IMR-90 (cell line): ENCODE measurements around the gene SLC48A1.

ENCODE experiments used
- RAD21 ChIP-seq: IDR thresholded peaks from 2 replicates; pipeline ENCODE4 v1.6.1; 2012; ENCODE audit warnings: low read length, improper control_type of control experiment
- RCOR1 ChIP-seq: IDR thresholded peaks from 2 replicates; pipeline ENCODE4 v1.6.1; 2012; ENCODE audit warnings: mild to moderate bottlenecking, low read length, improper control_type of control experiment; ENCODE audit not compliant: insufficient replicate concordance
- RFX5 ChIP-seq: IDR thresholded peaks from 2 replicates; pipeline ENCODE4 v1.8.0; 2012; ENCODE audit warnings: low read depth, mild to moderate bottlenecking, low read length, moderate library complexity
- TF ChIP-seq, protein P1 (sequence below): conservative IDR thresholded peaks from 2 replicates; pipeline ENCODE4 v1.5.1; 2012; ENCODE audit warnings: mild to moderate bottlenecking, low read depth, low read length, improper control_type of control experiment
- TF ChIP-seq, protein P2 (sequence below): fragments of 150-350 bp; IDR thresholded peaks from 2 replicates; pipeline ENCODE4 v1.6.1; 2017; ENCODE audit warnings: mild to moderate bottlenecking, antibody characterized with exemption, low read length, low read depth

DNA sequence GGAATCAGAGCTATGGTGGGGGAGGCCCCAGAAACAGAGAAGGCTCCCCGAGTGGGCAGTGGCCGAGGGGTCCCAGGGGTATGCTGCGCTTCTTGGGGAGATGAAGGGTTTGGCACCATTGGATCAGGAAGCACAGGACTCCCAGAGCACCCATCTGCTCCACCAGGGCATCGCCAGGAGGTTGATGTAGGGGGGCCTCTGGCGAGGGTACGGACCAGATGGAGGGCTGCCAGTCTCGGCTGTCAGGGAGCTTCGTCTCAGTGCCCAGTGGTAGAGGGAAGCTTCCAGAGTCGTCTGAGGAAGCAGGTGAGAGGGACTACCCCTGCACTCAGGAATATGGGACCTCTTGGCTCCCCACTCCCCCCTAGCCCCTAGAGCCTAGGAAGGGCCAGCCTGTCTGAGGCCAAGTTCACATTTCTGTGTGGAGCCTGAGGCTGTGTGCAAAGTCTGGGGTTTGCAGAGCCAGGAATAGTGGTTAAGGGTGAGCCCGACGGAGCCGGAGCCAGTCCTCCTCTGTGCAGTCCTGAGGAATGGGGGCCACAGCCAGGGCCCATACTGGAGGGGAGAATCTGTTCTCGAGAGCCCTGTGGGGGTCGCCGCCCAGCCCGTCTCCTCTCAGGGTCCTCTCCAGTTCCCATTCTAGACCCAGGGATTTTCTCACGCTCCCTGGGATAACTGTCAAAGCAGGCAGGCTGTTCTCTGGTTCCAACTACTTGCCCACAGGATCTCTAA is 10.2 kb downstream of the SLC48A1 start:
- TF ChIP-seq, protein P1, sequence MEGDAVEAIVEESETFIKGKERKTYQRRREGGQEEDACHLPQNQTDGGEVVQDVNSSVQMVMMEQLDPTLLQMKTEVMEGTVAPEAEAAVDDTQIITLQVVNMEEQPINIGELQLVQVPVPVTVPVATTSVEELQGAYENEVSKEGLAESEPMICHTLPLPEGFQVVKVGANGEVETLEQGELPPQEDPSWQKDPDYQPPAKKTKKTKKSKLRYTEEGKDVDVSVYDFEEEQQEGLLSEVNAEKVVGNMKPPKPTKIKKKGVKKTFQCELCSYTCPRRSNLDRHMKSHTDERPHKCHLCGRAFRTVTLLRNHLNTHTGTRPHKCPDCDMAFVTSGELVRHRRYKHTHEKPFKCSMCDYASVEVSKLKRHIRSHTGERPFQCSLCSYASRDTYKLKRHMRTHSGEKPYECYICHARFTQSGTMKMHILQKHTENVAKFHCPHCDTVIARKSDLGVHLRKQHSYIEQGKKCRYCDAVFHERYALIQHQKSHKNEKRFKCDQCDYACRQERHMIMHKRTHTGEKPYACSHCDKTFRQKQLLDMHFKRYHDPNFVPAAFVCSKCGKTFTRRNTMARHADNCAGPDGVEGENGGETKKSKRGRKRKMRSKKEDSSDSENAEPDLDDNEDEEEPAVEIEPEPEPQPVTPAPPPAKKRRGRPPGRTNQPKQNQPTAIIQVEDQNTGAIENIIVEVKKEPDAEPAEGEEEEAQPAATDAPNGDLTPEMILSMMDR = no peak
- no peak for TF ChIP-seq RFX5
- no peak for TF ChIP-seq RCOR1
- no peak for TF ChIP-seq RAD21
- TF ChIP-seq, protein P2, sequence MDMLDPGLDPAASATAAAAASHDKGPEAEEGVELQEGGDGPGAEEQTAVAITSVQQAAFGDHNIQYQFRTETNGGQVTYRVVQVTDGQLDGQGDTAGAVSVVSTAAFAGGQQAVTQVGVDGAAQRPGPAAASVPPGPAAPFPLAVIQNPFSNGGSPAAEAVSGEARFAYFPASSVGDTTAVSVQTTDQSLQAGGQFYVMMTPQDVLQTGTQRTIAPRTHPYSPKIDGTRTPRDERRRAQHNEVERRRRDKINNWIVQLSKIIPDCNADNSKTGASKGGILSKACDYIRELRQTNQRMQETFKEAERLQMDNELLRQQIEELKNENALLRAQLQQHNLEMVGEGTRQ = no peak
